GM18858 (cell line): Measurements from ENCODE around the gene PCOLCE2.

Source experiments
- ATAC-seq: cut with Tn5 transposase; IDR thresholded peaks from one replicate; pipeline ENCODE4 v1.9.1; 2021; ENCODE audit not compliant: unreplicated experiment

PCOLCE2 gene

DNA sequence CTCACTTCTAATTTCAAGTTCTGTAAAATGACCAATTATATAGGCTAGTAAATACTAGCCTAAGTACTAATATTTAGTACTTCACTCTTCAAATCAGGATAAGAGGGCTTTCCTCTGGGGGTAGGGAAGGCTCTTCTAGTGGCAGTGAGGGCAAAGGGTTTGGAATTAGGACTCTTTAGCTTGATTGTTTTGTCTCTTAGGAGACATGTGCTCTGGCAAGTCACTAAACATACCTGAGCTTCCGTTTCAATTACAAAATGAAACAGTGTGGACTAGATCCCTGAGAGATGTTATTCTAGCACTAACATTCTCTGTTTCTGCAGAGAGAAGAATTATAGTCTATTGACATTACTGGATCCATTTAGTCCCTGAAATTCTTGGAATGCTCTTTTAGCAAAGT lies 71.5 kb downstream of the PCOLCE2 start:
- no peak for ATAC-seq

DNA sequence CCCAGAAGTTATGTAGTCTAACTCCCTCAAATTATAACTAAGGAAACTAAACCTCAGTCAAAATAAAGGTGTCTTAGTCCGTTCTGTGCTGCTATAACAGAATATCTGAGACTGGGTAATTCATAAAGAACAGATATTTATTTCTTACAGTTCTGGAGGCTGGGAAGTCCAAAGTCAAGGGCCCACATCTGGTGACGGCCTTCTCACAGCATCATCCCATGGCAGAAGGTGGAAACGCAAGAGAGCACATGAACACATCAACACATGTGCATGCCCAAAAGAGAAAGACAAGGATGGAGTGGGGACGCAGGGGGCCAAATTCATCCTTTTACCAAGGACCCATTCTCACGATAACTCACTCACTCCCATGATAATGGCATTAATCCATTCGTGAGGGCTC lies 73.1 kb downstream of the PCOLCE2 start:
- ATAC-seq, result no peak

DNA sequence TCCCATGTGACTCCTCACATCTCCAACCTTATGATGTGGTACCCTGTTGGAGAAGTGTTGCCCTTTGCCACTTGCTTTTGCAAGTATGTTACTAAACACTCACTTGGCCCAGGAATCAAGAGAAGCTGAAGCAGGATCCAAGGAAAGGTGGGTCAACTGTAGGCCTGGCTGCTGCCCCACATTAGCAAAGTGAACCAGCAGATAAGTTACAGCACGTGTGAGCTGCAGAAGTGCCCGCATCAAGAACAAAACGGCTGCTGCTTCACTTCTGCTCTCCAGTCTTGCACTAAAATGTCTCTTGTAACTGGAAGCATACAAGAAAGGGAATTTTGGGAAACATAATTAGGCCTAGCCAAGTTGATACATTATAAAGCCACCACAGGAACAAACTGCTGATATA lies 79.6 kb downstream of the PCOLCE2 start:
- no peak for ATAC-seq

DNA sequence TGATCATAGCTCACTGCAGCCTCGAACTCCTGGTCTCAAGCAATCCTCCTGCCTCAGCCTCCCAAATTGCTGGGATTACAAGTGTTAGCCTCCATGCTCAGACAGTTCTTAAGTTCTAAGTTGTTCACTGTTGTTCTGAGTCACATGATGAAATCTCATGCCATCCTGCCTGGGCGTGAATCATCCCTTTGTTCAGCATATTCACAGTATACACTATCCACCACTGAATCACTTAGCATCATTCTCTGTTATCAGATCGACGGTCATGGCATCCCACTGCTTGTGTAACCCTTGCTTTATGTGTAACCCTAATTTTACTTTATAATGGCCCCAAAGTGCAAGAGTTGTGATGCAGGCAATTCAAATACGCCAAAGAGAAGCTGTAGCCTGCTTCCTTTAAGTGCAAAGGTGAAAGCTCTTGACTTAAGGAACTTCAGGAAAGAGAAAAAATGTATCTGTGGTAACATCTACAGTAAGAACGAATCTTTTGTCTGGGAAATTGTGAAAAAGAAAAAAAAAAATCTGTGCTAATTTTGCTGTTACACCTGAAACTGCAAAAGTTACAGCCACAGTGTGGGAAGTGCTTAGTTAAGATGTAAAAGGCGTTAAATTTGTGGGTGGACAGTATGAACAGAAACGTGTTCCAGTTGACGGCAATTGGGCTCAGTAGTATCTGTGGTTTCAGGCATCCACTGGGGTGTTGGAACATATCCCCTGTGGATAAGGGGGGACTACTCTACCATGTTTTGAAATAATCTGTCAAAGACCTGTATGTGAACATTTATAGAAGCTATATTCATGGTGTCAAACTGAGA lies 80.6 kb downstream of the PCOLCE2 start:
- ATAC-seq, result no peak

DNA sequence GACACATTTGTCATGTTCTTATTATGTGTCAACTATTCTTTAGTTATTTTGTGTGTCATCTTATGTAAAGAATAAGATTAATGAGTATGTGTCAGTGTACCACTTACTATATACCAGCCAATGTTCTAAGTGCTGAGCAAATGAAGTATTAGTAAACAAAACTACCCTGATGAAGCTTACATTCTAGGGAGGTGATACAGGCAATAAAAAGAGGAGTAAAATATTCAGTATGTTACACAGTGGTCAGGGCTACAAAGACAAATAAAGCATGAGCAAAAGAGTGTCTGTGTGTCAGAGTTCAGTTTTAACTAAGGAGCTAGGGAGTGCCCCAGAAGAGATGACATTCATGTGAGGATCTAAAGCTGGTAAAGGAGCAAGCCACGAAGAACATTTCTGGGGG lies 86.0 kb downstream of the PCOLCE2 start:
- ATAC-seq, result no peak

DNA sequence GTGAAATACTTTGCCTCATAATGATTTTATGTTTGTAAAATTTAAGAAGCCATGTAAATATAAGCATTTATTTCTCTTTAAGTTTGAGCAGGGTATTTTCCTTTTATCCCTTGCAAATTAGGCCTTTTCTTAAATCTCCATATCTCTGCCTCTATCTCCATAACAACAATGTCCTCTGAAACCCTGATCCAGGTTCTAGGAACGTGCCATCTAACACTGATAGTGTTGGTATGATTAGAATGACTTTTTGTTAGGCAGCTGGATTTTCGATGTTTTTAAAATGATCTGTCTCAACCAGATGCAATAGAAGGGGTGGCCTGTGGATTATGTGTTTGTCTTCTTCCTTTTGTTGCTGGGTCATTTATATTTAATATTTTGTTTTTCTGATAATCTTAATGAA lies 87.1 kb downstream of the PCOLCE2 start:
- no peak for ATAC-seq

DNA sequence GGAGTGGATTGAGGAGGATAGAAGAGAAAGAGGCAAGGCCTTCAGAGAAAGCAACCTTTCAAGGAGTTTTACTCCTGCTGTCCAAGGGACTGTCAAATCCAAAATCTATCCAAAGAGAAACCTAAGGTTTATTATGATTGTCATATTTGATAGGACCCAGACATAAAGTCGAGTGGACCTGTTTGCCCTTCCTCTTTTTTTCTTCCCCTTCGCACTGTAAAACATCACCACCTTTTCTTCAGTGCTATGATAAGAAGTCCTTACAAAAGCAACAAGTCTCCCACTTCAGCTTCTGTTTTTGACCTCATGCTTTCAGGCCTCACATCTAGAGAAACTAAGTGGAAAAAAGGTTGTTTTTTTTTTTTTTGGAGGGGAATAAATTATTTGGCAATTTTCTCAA lies 92.1 kb downstream of the PCOLCE2 start:
- no peak for ATAC-seq

DNA sequence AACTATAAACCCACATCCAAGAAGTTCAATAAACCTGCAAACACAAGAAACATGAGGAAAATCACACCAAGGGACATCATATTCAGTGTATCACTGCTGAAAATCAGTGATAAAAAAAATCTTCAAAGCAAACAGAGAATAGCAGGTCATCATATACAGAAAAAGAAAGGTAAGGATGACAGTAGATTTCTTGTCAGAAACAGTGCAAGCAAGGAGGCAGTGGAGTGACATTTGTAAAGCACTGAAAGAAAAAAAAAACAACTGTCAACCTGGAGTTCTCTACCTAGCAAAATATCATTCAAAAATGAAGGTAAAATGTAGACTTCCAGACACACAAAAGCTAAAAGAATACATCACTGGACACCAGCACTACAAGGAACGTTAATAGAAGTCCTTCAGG lies 93.6 kb downstream of the PCOLCE2 start:
- ATAC-seq, result no peak

DNA sequence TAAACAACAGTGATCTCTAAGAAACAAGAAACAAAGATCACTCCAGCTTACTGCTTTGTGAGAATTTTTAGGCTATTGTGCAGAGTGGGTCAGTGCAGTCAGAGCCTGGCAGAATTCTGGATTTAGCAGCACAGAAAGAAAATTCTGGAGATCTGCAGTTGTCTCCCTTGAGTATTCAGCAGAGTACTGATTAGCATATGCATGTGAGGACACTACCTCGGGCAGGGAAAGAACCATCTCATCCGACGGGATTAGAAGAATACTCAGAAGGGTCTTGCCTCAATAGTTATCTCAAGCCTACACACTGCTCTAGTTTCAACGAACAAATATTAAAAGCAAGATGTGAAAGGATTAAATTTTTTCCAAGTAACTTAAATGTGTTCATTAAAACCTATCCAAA lies 94.4 kb downstream of the PCOLCE2 start:
- no peak for ATAC-seq

DNA sequence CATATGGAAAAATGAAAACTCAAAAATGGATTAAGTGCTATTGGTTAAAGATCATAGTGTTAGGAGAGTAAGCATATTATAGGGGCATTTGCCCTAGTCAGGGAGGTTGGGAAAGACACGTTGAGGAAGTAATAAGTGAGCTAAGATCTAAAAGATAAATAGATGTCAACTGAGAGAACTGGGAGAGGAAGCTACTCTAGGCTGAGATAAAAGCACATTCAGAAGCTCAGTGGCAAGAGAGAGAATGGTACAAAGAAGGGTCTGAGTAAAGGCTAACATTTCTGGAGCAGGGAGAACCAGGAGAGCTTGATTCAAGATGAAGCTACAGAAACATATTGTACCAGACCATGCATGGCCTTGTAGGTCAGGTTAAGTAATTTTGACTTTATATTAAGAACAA lies 101.2 kb downstream of the PCOLCE2 start:
- no peak for ATAC-seq

DNA sequence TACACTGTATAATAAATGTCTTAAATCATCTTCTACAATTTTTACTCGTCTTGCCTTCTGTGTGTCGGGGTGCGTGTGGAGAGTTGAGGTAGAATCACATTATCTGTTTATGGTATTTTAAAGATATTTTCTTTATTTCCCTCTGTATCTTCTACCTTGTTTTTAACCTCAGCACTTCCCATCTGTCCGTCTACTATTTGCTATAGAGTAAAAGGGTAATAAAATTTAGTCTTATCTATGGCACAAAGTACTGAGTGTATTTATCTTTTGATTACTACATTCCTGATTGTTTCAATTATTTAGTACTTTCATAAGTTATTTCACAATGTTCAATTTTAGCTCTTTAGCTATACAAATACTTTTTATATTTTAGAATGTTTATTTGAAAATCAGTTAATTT lies 102.9 kb downstream of the PCOLCE2 start:
- no peak for ATAC-seq

DNA sequence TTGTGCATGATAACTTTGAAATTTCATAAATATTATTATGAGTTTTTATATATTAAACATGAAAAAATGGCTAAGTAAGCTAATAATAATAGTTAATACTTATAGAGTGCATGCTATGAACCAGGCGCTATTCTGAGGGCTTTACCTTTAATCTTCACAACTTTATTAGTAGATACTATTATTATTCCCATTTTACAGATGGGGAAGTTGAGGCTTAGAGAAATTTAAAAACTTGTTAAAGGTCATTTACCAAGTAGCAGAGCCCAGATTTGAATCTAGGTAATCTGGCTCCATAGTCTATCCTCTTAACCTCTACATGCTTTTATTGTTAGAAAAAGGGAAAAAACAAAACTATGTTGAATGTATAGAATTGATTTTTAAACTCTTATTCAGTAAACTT lies 104.7 kb downstream of the PCOLCE2 start:
- ATAC-seq, result no peak

DNA sequence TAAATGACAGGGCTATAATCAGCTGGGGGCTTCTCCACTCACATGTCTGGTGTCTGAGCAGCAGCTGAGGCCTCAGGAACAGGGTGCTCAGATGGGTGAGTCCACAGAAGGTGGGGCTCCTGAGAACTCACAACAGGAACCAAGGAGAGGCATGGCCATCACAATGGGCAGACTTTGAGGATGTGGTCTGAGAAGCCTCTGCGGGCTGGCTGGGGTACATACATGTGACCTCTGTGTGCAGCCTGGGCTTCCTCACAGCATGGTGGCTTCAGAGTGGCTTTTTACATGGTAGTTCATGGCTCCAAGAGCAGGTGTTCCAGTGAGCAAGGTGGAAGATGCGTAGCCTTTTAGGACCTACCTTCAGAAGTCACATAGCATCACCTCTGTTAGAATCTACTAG lies 106.3 kb downstream of the PCOLCE2 start:
- no peak for ATAC-seq

DNA sequence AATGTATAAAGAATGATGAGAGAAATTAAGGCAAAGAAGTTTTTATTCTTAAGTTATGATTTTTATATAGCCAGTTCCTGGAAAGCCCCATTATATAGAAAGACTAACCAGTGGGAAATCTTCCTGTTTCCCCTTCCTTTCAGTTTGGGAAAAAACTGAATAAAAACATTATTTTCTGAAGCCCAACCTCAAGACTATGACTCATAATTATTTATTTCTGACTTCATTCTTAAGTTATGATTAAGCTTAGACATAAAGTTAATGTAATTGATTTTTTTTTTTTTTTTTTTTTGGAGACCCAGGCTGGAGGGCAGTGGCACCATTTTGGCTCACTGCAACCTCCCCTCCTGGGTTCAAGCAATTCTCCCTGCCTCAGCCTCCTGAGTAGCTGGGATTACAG lies 109.3 kb downstream of the PCOLCE2 start:
- ATAC-seq, result no peak

DNA sequence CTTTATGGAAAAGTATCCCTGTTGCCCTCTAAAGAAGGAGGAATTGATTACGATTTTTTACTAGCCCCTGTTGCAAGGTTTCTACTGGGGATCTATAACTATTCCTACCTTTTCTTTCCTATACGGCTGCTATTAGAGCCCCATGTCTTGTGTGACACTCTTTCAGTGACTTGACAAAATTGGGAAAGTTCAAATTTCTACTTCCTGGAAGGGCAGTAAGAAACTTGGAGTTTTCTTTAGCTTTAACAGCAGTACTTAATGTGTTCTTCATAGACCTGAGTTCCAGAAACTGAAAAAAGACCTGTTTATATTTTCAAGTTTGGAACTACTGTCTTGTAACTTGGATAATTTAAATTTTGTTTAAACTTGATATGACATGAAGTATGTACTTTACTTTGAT lies 110.3 kb downstream of the PCOLCE2 start:
- ATAC-seq, result no peak

DNA sequence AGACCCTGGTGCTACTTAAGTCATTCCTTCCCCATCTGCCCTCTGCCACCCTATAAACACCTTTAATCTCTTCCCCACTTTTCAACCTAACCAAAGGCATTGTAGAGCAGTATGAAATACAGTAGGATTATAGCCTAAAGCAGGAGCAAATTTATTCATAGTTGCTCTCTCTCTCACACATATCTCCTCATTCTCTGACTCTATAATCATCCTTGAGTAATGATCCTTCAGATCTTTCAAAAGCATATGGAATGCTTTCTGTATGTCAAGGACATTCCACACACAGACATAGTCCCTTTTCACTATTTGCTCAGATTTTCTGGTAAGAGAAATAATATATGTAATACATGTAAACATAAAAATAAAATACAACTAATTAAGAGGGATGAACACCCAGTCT lies 111.0 kb downstream of the PCOLCE2 start:
- ATAC-seq, result no peak

DNA sequence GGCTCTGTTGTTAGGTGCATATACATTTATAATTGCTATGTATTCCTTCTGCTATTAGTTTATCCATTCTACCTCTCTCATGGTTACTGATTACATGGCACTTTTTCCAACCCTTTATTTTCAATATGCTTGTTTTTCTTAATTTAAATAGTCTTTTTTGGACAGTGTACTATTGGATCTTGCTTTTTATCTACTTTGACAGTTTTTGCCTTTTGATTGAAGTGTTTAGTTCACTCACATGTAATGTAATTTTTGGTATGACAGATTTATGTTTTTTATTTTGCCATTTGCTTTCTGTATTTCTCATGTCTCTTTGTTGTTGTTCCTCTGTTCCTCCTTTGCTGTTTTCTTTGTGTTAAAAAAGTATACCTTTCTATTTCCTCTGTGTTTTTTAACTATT lies 120.5 kb downstream of the PCOLCE2 start:
- ATAC-seq, result no peak
